ENCODE measurements around the gene KRT9.

GRCh38 chr17:41580244-41580575 is 8.4 kb upstream of the KRT9 start:
- no peak for TF ChIP-seq CTBP1 (IDR thresholded peaks at IDR 0.05; ENCODE audit: borderline replicate concordance)
- TF ChIP-seq SP1 (IDR thresholded peaks at IDR 0.05): no peak
- TF ChIP-seq FOXM1 (IDR thresholded peaks at IDR 0.05; ENCODE audit: borderline replicate concordance): no peak
- TF ChIP-seq ELF4 (IDR thresholded peaks at IDR 0.05): no peak
- TF ChIP-seq LEF1 (IDR thresholded peaks at IDR 0.05; ENCODE audit: borderline replicate concordance): no peak
- TF ChIP-seq ARNT (IDR thresholded peaks at IDR 0.05): no peak
- no peak for TF ChIP-seq FOXA1 (IDR thresholded peaks at IDR 0.05)
- no peak for TF ChIP-seq ZNF384 (IDR thresholded peaks at IDR 0.05)
- no peak for TF ChIP-seq SUZ12 (IDR thresholded peaks at IDR 0.05)
- no peak for TF ChIP-seq BHLHE40 (IDR thresholded peaks at IDR 0.05; ENCODE audit: borderline replicate concordance)
- no peak for TF ChIP-seq FOXK2 (IDR thresholded peaks at IDR 0.05)

Data from HEK293T (cell line).